Trophoblast cell (in vitro differentiated cells and primary cell): Measurements from ENCODE around the gene CHRD.

Experiments used
- DNase-seq, 2 donors: peaks; one replicate each; pipeline ENCODE4 v3.0.0-alpha.2; 2016
- H2AFZ ChIP-seq: 2 replicates; pipeline ENCODE4 v1.6.1; 2013; ENCODE audit warnings: low read length, moderate library complexity, mild to moderate bottlenecking; ENCODE audit not compliant: insufficient read depth, poor library complexity
- H2AK5ac ChIP-seq: 2 replicates; pipeline ENCODE4 v1.6.1; 2013; ENCODE audit warnings: mild to moderate bottlenecking, low read length
- H2BK120ac ChIP-seq: 2 replicates; pipeline ENCODE4 v1.6.1; 2013; ENCODE audit warnings: low read length, mild to moderate bottlenecking, moderate library complexity; ENCODE audit not compliant: insufficient read depth, poor library complexity
- H2BK12ac ChIP-seq: 2 replicates; pipeline ENCODE4 v1.6.1; 2013; ENCODE audit warnings: mild to moderate bottlenecking, low read length, moderate library complexity
- H2BK5ac ChIP-seq: 2 replicates; pipeline ENCODE4 v1.6.1; 2013; ENCODE audit warnings: low read length, low read depth, moderate library complexity, mild to moderate bottlenecking; ENCODE audit not compliant: poor library complexity
- H3K14ac ChIP-seq: 2 replicates; pipeline ENCODE4 v1.6.1; 2013; ENCODE audit warnings: mild to moderate bottlenecking, low read length
- H3K18ac ChIP-seq: 2 replicates; pipeline ENCODE4 v1.6.1; 2013; ENCODE audit warnings: mild to moderate bottlenecking, low read length
- H3K23ac ChIP-seq: 2 replicates; pipeline ENCODE4 v1.6.1; 2013; ENCODE audit warnings: low read length
- H3K27ac ChIP-seq: 2 replicates; pipeline ENCODE4 v1.5.1; 2013; ENCODE audit warnings: low read depth, mild to moderate bottlenecking, inconsistent platforms, low read length, moderate library complexity
- H3K27me3 ChIP-seq: 2 replicates; pipeline ENCODE4 v1.6.1; 2013; ENCODE audit warnings: inconsistent platforms, mild to moderate bottlenecking, low read length, moderate library complexity; ENCODE audit not compliant: insufficient read depth
- H3K36me3 ChIP-seq, 2 experiments: 1 replicate in 1 of 2; 2 replicates in 1 of 2; pipeline ENCODE4 v1.6.1; 2013; ENCODE audit warnings: low read length in 2 of 2, mild to moderate bottlenecking in 2 of 2, moderate library complexity in 1 of 2; ENCODE audit not compliant: insufficient read depth in 2 of 2, control insufficient read depth in 1 of 2
- H3K4ac ChIP-seq: 2 replicates; pipeline ENCODE4 v1.6.1; 2013; ENCODE audit warnings: low read depth, mild to moderate bottlenecking, low read length, moderate library complexity
- H3K4me1 ChIP-seq, 2 experiments: 1 replicate in 1 of 2; 2 replicates in 1 of 2; pipeline ENCODE4 v1.6.1; 2013; ENCODE audit warnings: low read length in 2 of 2, mild to moderate bottlenecking in 2 of 2, moderate library complexity in 1 of 2; ENCODE audit not compliant: insufficient read depth in 2 of 2, control insufficient read depth in 1 of 2
- H3K4me2 ChIP-seq: 2 replicates; pipeline ENCODE4 v1.6.1; 2013; ENCODE audit warnings: inconsistent platforms, mild to moderate bottlenecking, low read length, moderate library complexity
- H3K4me3 ChIP-seq: 2 replicates; pipeline ENCODE4 v1.5.1; 2013; ENCODE audit warnings: mild to moderate bottlenecking, low read depth, low read length, inconsistent platforms
- H3K79me1 ChIP-seq: one replicate; pipeline ENCODE4 v1.6.1; 2013; ENCODE audit warnings: low read length
- H3K79me2 ChIP-seq: 2 replicates; pipeline ENCODE4 v1.6.1; 2013; ENCODE audit warnings: low read length, mild to moderate bottlenecking; ENCODE audit not compliant: control insufficient read depth, insufficient read depth, poor library complexity
- H3K9ac ChIP-seq: 2 replicates; pipeline ENCODE4 v1.6.1; 2013; ENCODE audit warnings: mild to moderate bottlenecking, low read length
- H3K9me3 ChIP-seq: 2 replicates; pipeline ENCODE4 v1.6.1; 2013; ENCODE audit warnings: low read depth, mild to moderate bottlenecking, control low read depth, inconsistent platforms, low read length; ENCODE audit not compliant: insufficient read depth
- H4K12ac ChIP-seq: 2 replicates; pipeline ENCODE4 v1.6.1; 2013; ENCODE audit warnings: low read depth, mild to moderate bottlenecking, low read length, moderate library complexity
- H4K8ac ChIP-seq: 2 replicates; pipeline ENCODE4 v1.6.1; 2013; ENCODE audit warnings: low read depth, mild to moderate bottlenecking, low read length, moderate library complexity
- H4K91ac ChIP-seq: one replicate; pipeline ENCODE4 v1.6.1; 2013; ENCODE audit warnings: low read depth, mild to moderate bottlenecking, low read length, moderate library complexity
- WGBS: extraction: QIAGEN DNeasy Blood & Tissue Kit; methylation state at CpG from one replicate; pipeline ENCODE4 v1.1.7; 2013; ENCODE audit warnings: missing lambda C conversion rate; ENCODE audit not compliant: insufficient read length, insufficient coverage; ENCODE audit errors: extremely low coverage; 5-methylcytosine and 5-hydroxymethylcytosine counted together

Gene CHRD

GRCh38 chr3:184337399-184337714, 42.5 kb upstream of the CHRD start, which contains the start of gene FAM131A:
TSS of gene FAM131A (plus strand) at chr3:184337600. CDS start at chr3:184337631, 31 bp downstream.
- no CpG with 5 or more reads among the region's 6 CpGs for WGBS

GRCh38 chr3:184337981-184338380, 41.9 kb upstream of the CHRD start:
- Histone ChIP-seq H3K27me3 (no peaks in the 10 kb centered on the region), H3K4me3 (no peak overlapping the region), H3K9me3 (peaks cover 3% of the 10 kb centered on the region), H2AK5ac (no peak overlapping the region), H3K23ac (no peak overlapping the region), H2BK120ac (no peak overlapping the region), H3K36me3 (peaks cover 22 to 29% of the 10 kb centered on the region in 2 experiments), H3K4me2 (no peak overlapping the region), H3K27ac (no peak overlapping the region), H4K8ac (no peak overlapping the region), H4K12ac (no peak overlapping the region), H3K4me1 (peaks cover 15 to 23% of the 10 kb centered on the region in 2 experiments), H3K9ac (no peak overlapping the region), H3K4ac (peak overlapping the region; percentile 2), H2AFZ (no peak overlapping the region), H3K79me2 (peaks cover 9% of the 10 kb centered on the region), H4K91ac (no peak overlapping the region), H2BK12ac (no peak overlapping the region), H3K18ac (no peak overlapping the region), H3K79me1 (peaks cover 15% of the 10 kb centered on the region), H2BK5ac (no peak overlapping the region), H3K14ac (no peak overlapping the region)
- no CpG with 5 or more reads among the region's 7 CpGs for WGBS
- no peak for DNase-seq

More at GRCh38 chr3:184337399-184337714, 42.5 kb upstream of the CHRD start, which contains the start of gene FAM131A:
- Histone ChIP-seq H3K79me1 (peaks cover 20% of the 10 kb centered on the region), H2AK5ac (peak within 1 kb of the TSS; percentile 8), H2BK5ac (peak within 1 kb of the TSS; percentile 42), H3K23ac (no peak within 1 kb of the TSS), H4K12ac (peak within 1 kb of the TSS; percentile 74), H2BK12ac (no peak within 1 kb of the TSS), H3K79me2 (peaks cover 9% of the 10 kb centered on the region), H3K27me3 (no peaks in the 10 kb centered on the region), H3K9ac (peak within 1 kb of the TSS; percentile 85), H3K4ac (peak within 1 kb of the TSS; percentile 93), H3K9me3 (peaks cover 3% of the 10 kb centered on the region), H3K36me3 (peaks cover 22 to 29% of the 10 kb centered on the region in 2 experiments), H3K18ac (peak within 1 kb of the TSS; percentile 85), H4K91ac (peak within 1 kb of the TSS; percentile 72), H2BK120ac (peak within 1 kb of the TSS; percentile 26), H3K4me1 (peaks cover 20 to 28% of the 10 kb centered on the region in 2 experiments), H2AFZ (peak within 1 kb of the TSS; percentile 63), H3K14ac (peak within 1 kb of the TSS; percentile 81), H4K8ac (peak within 1 kb of the TSS; percentile 86), H3K4me2 (peak within 1 kb of the TSS; percentile 90), H3K27ac (peak within 1 kb of the TSS; percentile 94), H3K4me3 (peak within 1 kb of the TSS; percentile 91)
- no peak for DNase-seq

GRCh38 chr3:184338511-184338945, 41.3 kb upstream of the CHRD start:
- H3K4me3 ChIP-seq, result no peak overlapping the region
- H2AFZ ChIP-seq, result no peak overlapping the region
- no peak overlapping the region for H2BK5ac ChIP-seq
- no peak overlapping the region for H2BK120ac ChIP-seq
- H3K4me2 ChIP-seq, result no peak overlapping the region
- peak overlapping the region; percentile 2 for H3K4ac ChIP-seq
- peaks cover 9% of the 10 kb centered on the region for H3K79me2 ChIP-seq
- H3K9me3 ChIP-seq, result peaks cover 3% of the 10 kb centered on the region
- H3K4me1 ChIP-seq, result peaks cover 14 to 21% of the 10 kb centered on the region in 2 experiments
- H3K27me3 ChIP-seq, result no peaks in the 10 kb centered on the region
- H3K27ac ChIP-seq, result no peak overlapping the region
- H2AK5ac ChIP-seq, result no peak overlapping the region
- no peak overlapping the region for H3K9ac ChIP-seq
- H3K36me3 ChIP-seq, result peaks cover 22 to 30% of the 10 kb centered on the region in 2 experiments
- peaks cover 13% of the 10 kb centered on the region for H3K79me1 ChIP-seq
- H4K12ac ChIP-seq, result no peak overlapping the region
- DNase-seq, result no peak
- no peak overlapping the region for H3K14ac ChIP-seq
- no CpG with 5 or more reads among the region's 37 CpGs for WGBS
- no peak overlapping the region for H3K23ac ChIP-seq
- H3K18ac ChIP-seq, result no peak overlapping the region
- H2BK12ac ChIP-seq, result no peak overlapping the region
- H4K91ac ChIP-seq, result no peak overlapping the region
- H4K8ac ChIP-seq, result no peak overlapping the region

GRCh38 chr3:184339001-184339400, 40.9 kb upstream of the CHRD start:
- Histone ChIP-seq H2AFZ (no peak overlapping the region), H2AK5ac (no peak overlapping the region), H3K9ac (no peak overlapping the region), H3K36me3 (peaks cover 18 to 28% of the 10 kb centered on the region in 2 experiments), H3K79me1 (peaks cover 11% of the 10 kb centered on the region), H3K23ac (no peak overlapping the region), H4K91ac (no peak overlapping the region), H3K9me3 (peaks cover 3% of the 10 kb centered on the region), H3K4ac (no peak overlapping the region), H3K79me2 (peaks cover 9% of the 10 kb centered on the region), H3K18ac (no peak overlapping the region), H4K8ac (no peak overlapping the region), H2BK5ac (no peak overlapping the region), H2BK120ac (no peak overlapping the region), H3K4me1 (peaks cover 12 to 18% of the 10 kb centered on the region in 2 experiments), H3K4me3 (no peak overlapping the region), H3K27me3 (no peaks in the 10 kb centered on the region), H4K12ac (no peak overlapping the region), H3K4me2 (no peak overlapping the region), H3K27ac (no peak overlapping the region), H3K14ac (no peak overlapping the region), H2BK12ac (no peak overlapping the region)
- WGBS, result no CpG with 5 or more reads among the region's 8 CpGs
- DNase-seq, result no peak
